Measurements from ENCODE around the gene KCNS1. TPM values are rescaled to one million over a fixed set of nuclear protein-coding genes. Genes with fewer than 3 reads are reported as not detected.

Gene KCNS1, protein sequence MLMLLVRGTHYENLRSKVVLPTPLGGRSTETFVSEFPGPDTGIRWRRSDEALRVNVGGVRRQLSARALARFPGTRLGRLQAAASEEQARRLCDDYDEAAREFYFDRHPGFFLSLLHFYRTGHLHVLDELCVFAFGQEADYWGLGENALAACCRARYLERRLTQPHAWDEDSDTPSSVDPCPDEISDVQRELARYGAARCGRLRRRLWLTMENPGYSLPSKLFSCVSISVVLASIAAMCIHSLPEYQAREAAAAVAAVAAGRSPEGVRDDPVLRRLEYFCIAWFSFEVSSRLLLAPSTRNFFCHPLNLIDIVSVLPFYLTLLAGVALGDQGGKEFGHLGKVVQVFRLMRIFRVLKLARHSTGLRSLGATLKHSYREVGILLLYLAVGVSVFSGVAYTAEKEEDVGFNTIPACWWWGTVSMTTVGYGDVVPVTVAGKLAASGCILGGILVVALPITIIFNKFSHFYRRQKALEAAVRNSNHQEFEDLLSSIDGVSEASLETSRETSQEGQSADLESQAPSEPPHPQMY
- 0.71 TPM in 1 of 2 replicates, not detected in the other for total RNA-seq

DNA sequence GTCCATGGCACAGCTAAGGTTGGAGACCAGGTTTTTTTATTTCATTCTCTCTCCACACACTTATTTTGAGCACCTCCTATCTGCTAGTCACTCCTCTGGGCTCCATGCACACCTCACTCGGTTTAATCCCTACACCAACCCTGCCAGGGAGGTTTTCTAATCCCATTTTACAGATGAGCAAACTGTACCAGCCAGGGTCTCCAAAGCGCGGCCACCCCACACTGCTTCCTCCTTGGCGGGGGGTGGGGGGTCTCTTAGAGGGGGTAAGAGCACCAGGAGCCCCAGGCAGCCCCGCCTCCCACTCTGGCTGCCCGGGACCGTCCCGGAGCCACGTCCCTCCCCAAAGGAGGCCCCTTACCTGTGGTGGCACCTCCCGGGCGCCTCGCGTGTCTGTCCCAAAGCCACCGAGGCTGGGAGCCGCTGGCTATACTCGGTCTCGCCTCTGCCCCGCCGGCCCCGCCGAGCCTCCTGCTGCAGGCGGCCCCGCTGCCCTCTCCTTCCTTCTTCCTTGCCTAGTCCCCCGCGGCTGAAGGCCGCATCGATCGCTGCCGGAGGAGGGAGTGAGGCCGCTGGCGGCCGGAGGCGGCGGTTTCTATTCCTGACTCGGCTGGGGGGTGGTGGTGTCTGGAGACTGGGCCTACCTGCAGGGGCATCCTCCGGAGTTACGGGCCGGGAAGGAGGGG, at the start of gene KCNS1:
Gene KCNS1 (minus strand): TSS at position 565 of the 683 bp plus-strand sequence. CDS start 1,891 bp downstream, outside the sequence.

DNA sequence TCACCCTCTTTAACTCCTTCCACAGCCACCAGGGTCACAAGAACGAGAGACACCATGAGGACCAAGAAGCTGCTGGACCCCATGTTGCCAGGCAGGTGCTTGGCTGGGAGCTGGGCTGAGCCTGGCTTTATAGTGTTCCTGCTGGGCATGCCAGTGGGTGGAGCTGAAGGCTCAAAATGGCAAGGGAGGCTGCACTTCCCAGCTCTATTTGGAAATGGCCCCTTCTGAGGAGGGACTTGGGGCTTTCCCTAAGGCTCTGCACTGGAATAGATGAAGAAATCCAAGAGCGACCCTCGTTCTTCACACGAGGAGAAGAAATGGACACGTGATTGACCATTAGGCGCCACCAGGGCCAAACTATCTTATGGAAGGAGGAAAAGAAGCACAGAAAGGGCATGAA, 23.4 kb upstream of the KCNS1 start, which contains the start of gene WFDC12:
Gene WFDC12 (minus strand): TSS at position 101 of the 400 bp plus-strand sequence. CDS start 18 bp downstream, at position 83.

DNA sequence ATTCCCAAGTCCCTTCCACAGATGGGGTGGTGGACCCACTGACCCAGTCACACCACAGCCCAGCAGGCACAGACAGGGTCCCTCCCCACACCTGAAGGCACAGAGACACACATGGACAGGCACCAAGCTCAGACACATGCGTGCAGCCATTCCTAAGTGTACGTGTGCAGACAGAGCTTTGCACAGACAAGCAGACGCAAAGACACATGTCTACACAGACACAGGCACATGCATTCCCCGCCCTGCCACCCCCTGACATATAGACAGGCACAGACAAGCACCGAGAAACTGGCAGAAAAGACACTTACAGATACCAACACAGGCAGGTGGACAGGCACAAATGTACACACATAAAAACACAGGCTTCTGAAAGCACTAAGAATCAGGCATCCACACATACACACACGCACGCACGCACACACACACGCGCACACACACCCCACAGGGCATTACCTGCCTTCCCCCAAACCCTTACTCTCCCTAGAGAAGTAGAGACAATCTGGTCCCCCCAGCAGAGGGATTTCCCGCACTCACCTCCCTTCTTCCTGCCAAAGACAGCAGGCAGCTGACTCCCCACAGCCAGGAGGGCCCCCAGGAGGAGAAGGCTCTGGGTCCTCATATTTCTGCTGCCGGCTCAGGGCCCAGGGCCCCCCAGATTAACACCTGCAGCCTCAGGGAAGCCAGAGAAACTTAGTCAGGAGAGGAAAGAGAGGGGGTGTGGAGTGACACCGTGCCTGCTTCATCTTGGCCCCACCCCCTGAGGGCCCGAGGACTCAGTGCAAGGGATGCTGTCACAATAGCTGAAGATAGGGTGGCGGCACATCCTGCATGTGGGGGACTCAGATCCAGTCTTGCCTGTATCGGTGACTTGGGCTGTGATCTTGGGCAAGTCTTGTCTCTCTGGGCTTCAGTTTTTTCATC, 13.8 kb upstream of the KCNS1 start, which contains the start of gene WFDC5:
Gene WFDC5 (minus strand): TSS at position 710 of the 921 bp plus-strand sequence. CDS start 91 bp downstream, at position 619.

Other genes starting within 250 kb of the KCNS1 start
- 122 and 140 TPM in 2 replicates for gene YWHAB, start 215.4 kb downstream of the KCNS1 start, total RNA-seq
- 5.8 and 8.1 TPM in 2 replicates for gene PABPC1L, start 191.1 kb downstream of the KCNS1 start, total RNA-seq
- gene TOMM34, start 140.7 kb downstream of the KCNS1 start, total RNA-seq = 94.6 and 105 TPM in 2 replicates
- gene STK4, start 134.6 kb downstream of the KCNS1 start, total RNA-seq = 15.0 and 20.2 TPM in 2 replicates
- gene WFDC5, start 14.0 kb upstream of the KCNS1 start, total RNA-seq = not detected in 2 replicates
- gene WFDC12, start 23.3 kb upstream of the KCNS1 start, total RNA-seq = not detected in 2 replicates
- not detected in 2 replicates for gene PI3, start 73.8 kb upstream of the KCNS1 start, total RNA-seq
- gene SEMG1, start 105.9 kb upstream of the KCNS1 start, total RNA-seq = not detected in 2 replicates
- not detected in 2 replicates for gene SEMG2, start 120.2 kb upstream of the KCNS1 start, total RNA-seq
- gene SLPI, start 153.4 kb upstream of the KCNS1 start, total RNA-seq = not detected in 2 replicates
- not detected in 2 replicates for gene RBPJL, start 205.7 kb upstream of the KCNS1 start, total RNA-seq
- not detected in 2 replicates for gene MATN4, start 207.2 kb upstream of the KCNS1 start, total RNA-seq
- 263 and 270 TPM in 2 replicates for gene SDC4, start 247.3 kb upstream of the KCNS1 start, total RNA-seq

Measured in myometrial cell (primary cell).